Body of pancreas (tissue), 4 donors: ENCODE data around the gene COL23A1. TPM values are rescaled to one million over a fixed set of nuclear protein-coding genes. Genes with fewer than 3 reads are reported as not detected.

Source experiments
- ATAC-seq: fragments of 150-250 bp; one replicate; pipeline ENCODE4 v1.9.1; 2016
- DNase-seq, 4 donors: peaks; one replicate each; pipeline ENCODE4 v3.0.0-alpha.2; 2019
- H3K27ac ChIP-seq, 4 donors: fragments of 200-600 bp; sonication (generic); 1 replicate in 3 of 4; 2 replicates in 1 of 4; pipeline versions ENCODE4 v1.5.1 to v1.6.1; 2016 to 2019; ENCODE audit warnings: mild to moderate bottlenecking in 1 of 4, mixed read lengths in 1 of 4, moderate library complexity in 1 of 4
- H3K27me3 ChIP-seq, 2 donors: fragments of 200-600 bp; sonication (generic); one replicate each; pipeline ENCODE4 v1.6.0; 2016; ENCODE audit warnings: mild to moderate bottlenecking in 1 of 2
- H3K36me3 ChIP-seq, 2 donors: fragments of 200-600 bp; sonication (generic); replicated peaks in 1 of 2; 2 replicates each; pipeline ENCODE4 v1.5.1; 2016; ENCODE audit warnings: low read depth in 2 of 2; ENCODE audit not compliant: insufficient read depth in 1 of 2
- H3K4me1 ChIP-seq: fragments of 200-600 bp; sonication (generic); one replicate; pipeline ENCODE4 v1.6.0; 2016
- H3K4me3 ChIP-seq, 2 donors: fragments of 200-600 bp; sonication (generic); 1 replicate in 1 of 2; 2 replicates in 1 of 2; pipeline ENCODE4 v1.5.1; 2016 to 2019
- H3K9me3 ChIP-seq, 3 donors: fragments of 200-600 bp; sonication (generic); 1 replicate in 2 of 3; 2 replicates in 1 of 3; pipeline ENCODE4 v1.5.1; 2016
- CTCF ChIP-seq, 7 experiments: fragments of 450-650 bp in 4 of 7; fragments of 200-600 bp in 3 of 7; sonication (generic) in 3 of 7; IDR thresholded peaks; one replicate each; pipeline ENCODE4 v1.5.1; 2016 to 2019; ENCODE audit warnings: antibody characterized with exemption in 7 of 7
- POLR2A ChIP-seq, 3 donors: fragments of 450-650 bp; IDR thresholded peaks; one replicate each; pipeline ENCODE4 v1.6.1; 2016; ENCODE audit warnings: antibody characterized with exemption in 3 of 3, mild to moderate bottlenecking in 2 of 3
- WGBS, 2 donors: methylation state at CpG; one replicate each; pipeline ENCODE4 v1.1.5; 2017; 5-methylcytosine and 5-hydroxymethylcytosine counted together
- intact Hi-C: fragments of 100-400 bp; cut with DNase I; formaldehyde crosslinking; loops from one replicate; pipeline ENCODE4 v1.15.1; 2023
- total RNA-seq, 2 donors: library from RNA; depleted of rRNA; stranded (reverse); fragments of >200 nt; gene quantifications; one replicate each; pipeline ENCODE4 v1.1.0, GENCODE V29; 2016

COL23A1 gene
- total RNA-seq, 2 donors from 2014 or later, result not detected

DNA sequence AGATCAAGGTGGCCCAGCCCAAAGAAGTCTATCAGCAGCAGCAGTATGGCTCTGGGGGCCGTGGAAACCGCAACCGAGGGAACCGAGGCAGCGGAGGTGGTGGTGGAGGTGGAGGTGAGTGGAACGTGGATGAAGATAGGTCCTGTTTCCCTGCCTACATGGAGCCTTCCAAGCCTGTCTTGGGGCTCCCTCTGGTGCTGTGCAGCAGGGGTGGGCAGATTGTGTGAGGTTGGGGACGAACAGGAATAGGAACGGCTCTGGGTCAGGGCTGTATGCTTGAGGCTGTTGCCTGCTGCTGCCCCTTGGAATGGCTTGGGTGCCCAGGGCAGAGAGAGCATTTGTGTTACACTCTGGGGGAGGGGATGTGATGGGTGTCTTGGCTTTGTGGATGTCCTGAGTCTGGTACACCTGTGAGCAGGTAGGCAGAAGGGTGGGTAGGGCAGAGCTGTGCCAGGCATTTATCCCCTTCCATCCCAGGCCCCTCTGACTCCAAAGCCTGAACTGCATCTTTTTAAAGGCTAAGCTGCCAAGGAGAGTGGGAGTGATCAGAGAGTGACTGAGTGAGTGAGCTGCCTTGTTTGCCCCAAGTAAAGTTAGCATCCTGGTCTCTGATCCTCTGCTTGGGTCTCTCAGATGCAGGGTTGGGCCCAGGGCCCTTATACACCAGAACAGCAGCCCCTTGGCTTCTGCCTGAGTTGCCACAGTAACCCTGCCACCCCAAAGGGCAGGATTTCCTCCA, 380.7 kb downstream of the COL23A1 start:
- H3K27ac ChIP-seq, result no peak overlapping the region
- WGBS, 2 donors, result 86 to 89% methylated on average over 7 to 8 of the region's 8 CpGs
- no peaks in the 10 kb centered on the region for H3K27me3 ChIP-seq
- ATAC-seq, result no peak
- DNase-seq, result peak in 1 of 4 donors; percentile 6
- TF ChIP-seq CTCF (IDR thresholded peaks at IDR 0.05), result no peak
- no peak for TF ChIP-seq POLR2A (IDR thresholded peaks at IDR 0.05)
- peaks cover 42% of the 10 kb centered on the region for H3K4me1 ChIP-seq
- H3K4me3 ChIP-seq, result no peak overlapping the region
- H3K9me3 ChIP-seq, result no peaks in the 10 kb centered on the region
- H3K36me3 ChIP-seq, result peaks cover 0 to 35% of the 10 kb centered on the region in 2 donors
- intact Hi-C loops, result loop anchor here (10.0 kb wide), 1 partner anchor 85 kb away; no protein-coding TSS in a partner anchor

DNA sequence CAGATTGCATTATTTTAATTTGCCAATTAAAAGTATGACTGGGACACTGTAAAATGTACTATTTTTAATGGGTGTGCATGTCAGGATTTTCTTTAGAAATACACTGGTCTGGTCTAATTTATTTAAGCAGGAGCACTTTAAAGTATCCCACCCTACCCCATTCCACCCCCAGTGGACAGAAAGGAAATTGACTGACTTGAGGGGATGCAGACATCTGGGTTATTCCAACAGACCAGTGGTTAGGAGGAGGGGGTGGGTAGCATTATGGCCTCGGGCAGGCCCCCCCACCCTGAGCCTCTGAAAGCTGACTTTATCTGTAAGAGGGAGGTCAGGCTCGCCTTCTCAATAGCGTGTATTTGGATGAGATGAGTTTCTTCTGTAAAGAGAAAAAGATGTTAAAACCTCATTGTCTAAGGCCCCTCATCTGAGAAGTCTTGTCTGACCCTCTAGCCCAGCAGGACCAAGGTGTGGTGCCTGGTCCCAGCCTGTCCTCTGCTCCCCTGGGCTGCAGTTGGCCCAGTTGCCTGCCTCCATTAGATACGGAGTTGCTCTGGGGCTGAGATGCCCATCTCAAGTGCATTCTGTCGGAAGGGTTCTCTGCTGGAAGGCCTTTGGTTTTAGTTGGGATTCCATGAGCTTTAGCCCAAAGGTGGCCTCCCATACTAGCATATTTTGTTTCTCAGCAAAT, 381.5 kb downstream of the COL23A1 start:
- intact Hi-C loops, result loop anchor here (10.0 kb wide), 1 partner anchor 84 kb away; no protein-coding TSS in a partner anchor
- peak in 1 of 4 donors; percentile 11 for DNase-seq
- Histone ChIP-seq H3K27ac (no peak overlapping the region), H3K9me3 (no peaks in the 10 kb centered on the region), H3K27me3 (no peaks in the 10 kb centered on the region), H3K4me1 (peaks cover 38% of the 10 kb centered on the region), H3K36me3 (peaks cover 0 to 35% of the 10 kb centered on the region in 2 donors), H3K4me3 (no peak overlapping the region)
- ATAC-seq, result no peak
- no peak for TF ChIP-seq CTCF (IDR thresholded peaks at IDR 0.05)
- no peak for TF ChIP-seq POLR2A (IDR thresholded peaks at IDR 0.05)
- WGBS, 2 donors, result 81 to 87% methylated on average over 4 to 5 of the region's 5 CpGs

GRCh38 chr5:178207917-178208280, 382.3 kb downstream of the COL23A1 start:
- Histone ChIP-seq H3K9me3 (no peaks in the 10 kb centered on the region), H3K36me3 (peaks cover 0 to 35% of the 10 kb centered on the region in 2 donors), H3K27ac (peak overlapping the region in 1 of 4 donors; percentile 95), H3K27me3 (no peaks in the 10 kb centered on the region), H3K4me3 (no peak overlapping the region), H3K4me1 (peaks cover 31% of the 10 kb centered on the region)
- ATAC-seq, result no peak
- TF ChIP-seq POLR2A (IDR thresholded peaks at IDR 0.05) (no peak), CTCF (IDR thresholded peaks at IDR 0.05) (no peak)
- intact Hi-C loops, result loop anchor here (10.0 kb wide), 1 partner anchor 83 kb away; no protein-coding TSS in a partner anchor
- no peak for DNase-seq
- 76 to 90% methylated on average over 1 of the region's 1 CpG for WGBS, 2 donors

- WGBS, 2 donors, result 58 to 68% methylated on average over 5 of the region's 5 CpGs
- Histone ChIP-seq H3K4me1 (peaks cover 27% of the 10 kb centered on the region), H3K27ac (peak overlapping the region in 1 of 4 donors; percentile 95), H3K9me3 (no peaks in the 10 kb centered on the region), H3K27me3 (no peaks in the 10 kb centered on the region), H3K4me3 (no peak overlapping the region), H3K36me3 (peaks cover 0 to 35% of the 10 kb centered on the region in 2 donors)
- intact Hi-C loops, result loop anchor here (10.0 kb wide), 1 partner anchor 83 kb away; no protein-coding TSS in a partner anchor
- DNase-seq (peak; percentile 56 to 77 (median 64)), ATAC-seq (no peak)
- TF ChIP-seq POLR2A (IDR thresholded peaks at IDR 0.05) (no peak), CTCF (IDR thresholded peaks at IDR 0.05) (no peak)
Measured at GRCh38 chr5:178207183-178207916, 382.8 kb downstream of the COL23A1 start.
